ENCODE data around the gene HNRNPM.
"Not testable (repeated sequence)": the region's sequence is repeated elsewhere in the genome, so short reads cannot be mapped to it uniquely, and the experiment has no call there.

HNRNPM gene

GRCh38 chr19:8429044-8429443 lies 15.7 kb upstream of the HNRNPM start:
- H3K4me3 ChIP-seq (replicated peaks in 1 of 2; ENCODE audit: low read depth in 2 of 2, low read length in 2 of 2) = no peak overlapping the region
- TF ChIP-seq CTCF (IDR thresholded peaks at IDR 0.05; ENCODE audit: low read depth, low read length) = no peak

GRCh38 chr19:8429826-8430225 lies 14.9 kb upstream of the HNRNPM start:
- no peak for DNase-seq (ENCODE audit: low read depth in 2 of 2)
- H3K4me3 ChIP-seq (replicated peaks in 1 of 2; ENCODE audit: low read depth in 2 of 2, low read length in 2 of 2) = no peak overlapping the region
- no peak for TF ChIP-seq CTCF (IDR thresholded peaks at IDR 0.05; ENCODE audit: low read depth, low read length)

More at GRCh38 chr19:8429044-8429443, 15.7 kb upstream of the HNRNPM start:
- DNase-seq (ENCODE audit: low read depth in 2 of 2) = no peak

GRCh38 chr19:8430650-8431049 lies 14.1 kb upstream of the HNRNPM start:
- H3K4me3 ChIP-seq (replicated peaks in 1 of 2; ENCODE audit: low read depth in 2 of 2, low read length in 2 of 2) = no peak overlapping the region
- no peak for TF ChIP-seq CTCF (IDR thresholded peaks at IDR 0.05; ENCODE audit: low read depth, low read length)
- no peak for DNase-seq (ENCODE audit: low read depth in 2 of 2)

- no peak for DNase-seq (ENCODE audit: low read depth in 2 of 2)
- H3K4me3 ChIP-seq (replicated peaks in 1 of 2; ENCODE audit: low read depth in 2 of 2, low read length in 2 of 2) = no peak overlapping the region
- no peak for TF ChIP-seq CTCF (IDR thresholded peaks at IDR 0.05; ENCODE audit: low read depth, low read length)
Observed at GRCh38 chr19:8438236-8438635, 6.5 kb upstream of the HNRNPM start.

GRCh38 chr19:8441725-8442544 lies 2.8 kb upstream of the HNRNPM start:
- H3K4me3 ChIP-seq (replicated peaks in 1 of 2; ENCODE audit: low read depth in 2 of 2, low read length in 2 of 2) = no peak overlapping the region
- DNase-seq (ENCODE audit: low read depth in 2 of 2) = no peak
- no peak for TF ChIP-seq CTCF (IDR thresholded peaks at IDR 0.05; ENCODE audit: low read depth, low read length)

GRCh38 chr19:8444140-8444676 lies 567 bp upstream of the HNRNPM start:
- peak overlapping the region; percentile 50 to 95 for H3K4me3 ChIP-seq (replicated peaks in 1 of 2; ENCODE audit: low read depth in 2 of 2, low read length in 2 of 2)
- DNase-seq (ENCODE audit: low read depth in 2 of 2) = not testable (repeated sequence)

- DNase-seq (ENCODE audit: low read depth in 2 of 2) = peak; percentile 36 to 45
- TF ChIP-seq CTCF (IDR thresholded peaks at IDR 0.05; ENCODE audit: low read depth, low read length) = no peak
Observed at GRCh38 chr19:8445488-8446001, 770 bp downstream of the HNRNPM start.

More at GRCh38 chr19:8445488-8446001, 770 bp downstream of the HNRNPM start:
- peak overlapping the region; percentile 89 to 95 for H3K4me3 ChIP-seq (replicated peaks in 1 of 2; ENCODE audit: low read depth in 2 of 2, low read length in 2 of 2)
